Hematopoietic multipotent progenitor cell treated with erythropoietin and hydrocortisone succinate and interleukin-3 and kit ligand, for 8 days (in vitro differentiated cells): ENCODE results near the gene ACOT2.

Experiments used
- DNase-seq: peaks from one replicate; pipeline ENCODE4 v3.0.0-alpha.2; 2015

The ACOT2 gene

DNA sequence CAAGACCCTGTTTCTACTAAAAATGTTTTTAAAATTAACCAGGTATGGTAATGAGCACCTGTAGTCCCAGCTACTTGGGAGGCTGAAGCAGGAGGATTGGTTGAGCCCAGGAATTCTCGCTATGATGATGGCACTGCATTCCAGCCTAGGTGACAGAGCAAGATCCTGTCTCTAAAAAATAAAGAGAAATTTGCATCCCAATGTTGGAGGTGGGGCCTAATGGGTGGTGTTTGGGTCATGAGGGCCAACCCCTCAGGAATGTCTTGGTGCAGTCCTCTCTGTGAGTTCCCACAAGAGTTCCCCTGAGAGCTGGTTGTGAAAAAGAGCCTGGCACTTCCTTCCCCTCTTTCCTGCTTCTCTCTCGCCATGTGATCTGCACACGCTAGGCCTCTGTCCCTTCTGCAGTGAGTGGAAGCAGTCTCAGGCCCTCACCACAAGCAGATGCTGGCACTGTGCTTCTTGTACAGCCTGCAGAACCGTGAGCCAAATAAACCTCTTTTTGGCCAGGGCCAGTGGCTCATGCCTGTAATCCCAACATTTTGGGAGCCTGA, 54.6 kb downstream of the ACOT2 start:
- no peak for DNase-seq
